SJCRH30 (cell line): Measurements from ENCODE around the gene STPG3. TPM values are rescaled to one million over a fixed set of nuclear protein-coding genes. Genes with fewer than 3 reads are reported as not detected.
"Not testable (repeated sequence)": the region's sequence is repeated elsewhere in the genome, so short reads cannot be mapped to it uniquely, and the experiment has no call there.

Source experiments
- DNase-seq, 2 experiments: peaks; one replicate each; pipeline ENCODE4 v3.0.0-alpha.2; 2015 to 2020
- H3K27ac ChIP-seq: fragments of 250-450 bp; sonication (Bioruptor Pico); 2 replicates; pipeline ENCODE4 v1.5.1; 2020; ENCODE audit warnings: mild to moderate bottlenecking, moderate library complexity
- H3K27me3 ChIP-seq: fragments of 250-450 bp; sonication (Bioruptor Pico); 2 replicates; pipeline ENCODE4 v1.5.1; 2020; ENCODE audit warnings: mild to moderate bottlenecking, moderate library complexity
- H3K36me3 ChIP-seq: fragments of 250-450 bp; sonication (Bioruptor Pico); 2 replicates; pipeline ENCODE4 v1.5.1; 2020; ENCODE audit warnings: mild to moderate bottlenecking, moderate library complexity
- H3K4me1 ChIP-seq: fragments of 250-450 bp; sonication (Bioruptor Pico); 2 replicates; pipeline ENCODE4 v1.5.1; 2020; ENCODE audit warnings: mild to moderate bottlenecking, moderate library complexity
- H3K4me3 ChIP-seq: fragments of 250-450 bp; sonication (Bioruptor Pico); 2 replicates; pipeline ENCODE4 v1.5.1; 2020; ENCODE audit warnings: mild to moderate bottlenecking, moderate library complexity
- H3K9me3 ChIP-seq: fragments of 250-450 bp; sonication (Bioruptor Pico); replicated peaks from 2 replicates; pipeline ENCODE4 v1.5.1; 2020; ENCODE audit warnings: mild to moderate bottlenecking, moderate library complexity
- total RNA-seq: library from RNA; depleted of rRNA; stranded (reverse); fragments of >200 nt; shearing (Covaris generic); gene quantifications from 2 replicates; pipeline ENCODE4 v1.2.3, GENCODE V29; 2014

The STPG3 gene
- total RNA-seq, 1 experiment from 2014 or later = not detected

GRCh38 chr9:137234758-137235423 lies 16.2 kb upstream of the STPG3 start:
- H3K36me3 ChIP-seq = no peaks in the 10 kb centered on the region
- peaks cover 35% of the 10 kb centered on the region for H3K4me1 ChIP-seq
- no peak overlapping the region for H3K27ac ChIP-seq
- no peak overlapping the region for H3K4me3 ChIP-seq
- no peak for DNase-seq
- no peaks in the 10 kb centered on the region for H3K9me3 ChIP-seq
- H3K27me3 ChIP-seq = peaks cover 8% of the 10 kb centered on the region; the same call in 1 of the 2 replicates

GRCh38 chr9:137235424-137236237 lies 15.5 kb upstream of the STPG3 start:
- Histone ChIP-seq H3K9me3 (no peaks in the 10 kb centered on the region), H3K27me3 (peaks cover 1% of the 10 kb centered on the region; the same call in 1 of the 2 replicates), H3K27ac (no peak overlapping the region), H3K4me3 (no peak overlapping the region), H3K36me3 (no peaks in the 10 kb centered on the region), H3K4me1 (peaks cover 35% of the 10 kb centered on the region)
- DNase-seq = no peak

- Histone ChIP-seq H3K4me1 (peaks cover 35% of the 10 kb centered on the region), H3K4me3 (no peak overlapping the region), H3K27ac (no peak overlapping the region; the same call in 1 of the 2 replicates), H3K27me3 (no peaks in the 10 kb centered on the region; the same call in 1 of the 2 replicates), H3K9me3 (no peaks in the 10 kb centered on the region), H3K36me3 (no peaks in the 10 kb centered on the region)
- DNase-seq = peak; percentile 92 to 96
These were observed 14.7 kb upstream of the STPG3 start for GRCh38 chr9:137236238-137236935.

- peaks cover 35% of the 10 kb centered on the region for H3K4me1 ChIP-seq
- no peak overlapping the region for H3K4me3 ChIP-seq
- no peaks in the 10 kb centered on the region for H3K9me3 ChIP-seq
- peak; percentile 53 to 71 for DNase-seq
- no peaks in the 10 kb centered on the region; the same call in 1 of the 2 replicates for H3K27me3 ChIP-seq
- H3K36me3 ChIP-seq = peaks cover 4% of the 10 kb centered on the region
- peak overlapping the region; percentile 64 for H3K27ac ChIP-seq
These were observed 14.1 kb upstream of the STPG3 start for GRCh38 chr9:137236936-137237421.

- peak; percentile 93 to 94 for DNase-seq
- no peak overlapping the region for H3K4me3 ChIP-seq
- H3K9me3 ChIP-seq = no peaks in the 10 kb centered on the region
- peak overlapping the region; percentile 64 for H3K27ac ChIP-seq
- peaks cover 40% of the 10 kb centered on the region for H3K4me1 ChIP-seq
- peaks cover 15% of the 10 kb centered on the region for H3K36me3 ChIP-seq
- H3K27me3 ChIP-seq = no peaks in the 10 kb centered on the region
These were observed 13.0 kb upstream of the STPG3 start for GRCh38 chr9:137237759-137238726.

- peaks cover 41% of the 10 kb centered on the region for H3K4me1 ChIP-seq
- H3K4me3 ChIP-seq = peak overlapping the region; percentile 63
- H3K27ac ChIP-seq = peak overlapping the region; percentile 88
- H3K27me3 ChIP-seq, DNase-seq, H3K9me3 ChIP-seq: not testable (repeated sequence)
- H3K36me3 ChIP-seq = peaks cover 23% of the 10 kb centered on the region
These were observed 11.4 kb upstream of the STPG3 start for GRCh38 chr9:137239541-137240200.

- Histone ChIP-seq H3K27me3 (no peaks in the 10 kb centered on the region), H3K27ac (peak overlapping the region; percentile 88), H3K4me1 (peaks cover 41% of the 10 kb centered on the region), H3K4me3 (peak overlapping the region; percentile 63), H3K9me3 (no peaks in the 10 kb centered on the region), H3K36me3 (peaks cover 23% of the 10 kb centered on the region)
- peak; percentile 81 to 82 for DNase-seq
These were observed 10.7 kb upstream of the STPG3 start for GRCh38 chr9:137240318-137240840.

GRCh38 chr9:137240841-137241489 lies 10.1 kb upstream of the STPG3 start, which contains the start of gene TUBB4B:
Gene TUBB4B, plus strand, starts transcription at chr9:137241287. Its CDS starts 74 bp downstream, at chr9:137241361.
- Histone ChIP-seq H3K4me1 (peaks cover 38% of the 10 kb centered on the region), H3K4me3 (peak within 1 kb of the TSS; percentile 78), H3K36me3 (peaks cover 23% of the 10 kb centered on the region), H3K27ac (peak within 1 kb of the TSS; percentile 88), H3K27me3 (no peaks in the 10 kb centered on the region), H3K9me3 (no peaks in the 10 kb centered on the region)
- peak; percentile 100 for DNase-seq

- Histone ChIP-seq H3K4me3 (peak overlapping the region; percentile 78), H3K27me3 (no peaks in the 10 kb centered on the region), H3K9me3 (no peaks in the 10 kb centered on the region), H3K4me1 (peaks cover 31% of the 10 kb centered on the region), H3K36me3 (peaks cover 23% of the 10 kb centered on the region), H3K27ac (peak overlapping the region; percentile 36; the same call in 1 of the 2 replicates)
- DNase-seq = no peak
These were observed 9.4 kb upstream of the STPG3 start for GRCh38 chr9:137241490-137242268.

GRCh38 chr9:137242269-137243203 lies 8.6 kb upstream of the STPG3 start:
- DNase-seq = no peak
- peaks cover 28% of the 10 kb centered on the region for H3K4me1 ChIP-seq
- H3K27me3 ChIP-seq = peaks cover under 1% of the 10 kb centered on the region; the same call in 1 of the 2 replicates
- H3K4me3 ChIP-seq = peak overlapping the region; percentile 78
- no peak overlapping the region for H3K27ac ChIP-seq
- H3K9me3 ChIP-seq = no peaks in the 10 kb centered on the region
- H3K36me3 ChIP-seq = peaks cover 23% of the 10 kb centered on the region

- H3K9me3 ChIP-seq, H3K27ac ChIP-seq, DNase-seq, H3K4me3 ChIP-seq, H3K27me3 ChIP-seq: not testable (repeated sequence)
- Histone ChIP-seq H3K4me1 (peaks cover 21% of the 10 kb centered on the region), H3K36me3 (peaks cover 23% of the 10 kb centered on the region)
These were observed 7.8 kb upstream of the STPG3 start for GRCh38 chr9:137243266-137243625.
